ENCODE data around the gene SLC7A14.

GRCh38 chr3:170529346-170529745 is 56.5 kb downstream of the SLC7A14 start:
- no peak for TF ChIP-seq EZH2 (IDR thresholded peaks at IDR 0.05; ENCODE audit: insufficient read depth, poor library complexity, severe bottlenecking)
- no peak for TF ChIP-seq EZH2phosphoT487 (IDR thresholded peaks at IDR 0.05; ENCODE audit: insufficient read depth, low read depth)

All from GM23248 (cell line).